ENCODE results near the gene CLASP2. TPM values are rescaled to one million over a fixed set of nuclear protein-coding genes. Genes with fewer than 3 reads are reported as not detected.
"Not testable (repeated sequence)": the region's sequence is repeated elsewhere in the genome, so short reads cannot be mapped to it uniquely, and the experiment has no call there.

CLASP2 gene
- total RNA-seq, 1 experiment from 2014 or later, result 36.5 TPM

GRCh38 chr3:33681667-33682066 is 36.4 kb downstream of the CLASP2 start:
- Histone ChIP-seq H3K27ac (no peak overlapping the region), H3K27me3 (ENCODE audit: insufficient read depth, low read depth) (no peaks in the 10 kb centered on the region), H4K20me1 (ENCODE audit: insufficient read depth) (no peaks in the 10 kb centered on the region), H3K4me1 (replicated peaks; ENCODE audit: insufficient read depth) (no peaks in the 10 kb centered on the region), H2AFZ (no peak overlapping the region), H3K9me2 (ENCODE audit: insufficient read depth) (no peaks in the 10 kb centered on the region), H3K36me3 (ENCODE audit: low read depth) (no peaks in the 10 kb centered on the region), H3K4me3 (no peak overlapping the region), H3K79me2 (ENCODE audit: low read depth) (no peaks in the 10 kb centered on the region), H3F3A (ENCODE audit: insufficient read depth, low read depth) (no peaks in the 10 kb centered on the region), H3K4me2 (no peak overlapping the region), H3K9me3 (ENCODE audit: insufficient read depth, low read depth) (no peaks in the 10 kb centered on the region)
- intact Hi-C loops (cut with micrococcal nuclease; ENCODE audit: unreplicated experiment), result no loop called here
- ChIA-PET CTCF (interaction anchor here (0.6 kb wide), 1 partner anchor 1443 kb away, joined by 3 read pairs; no protein-coding TSS in a partner anchor), POLR2A (ENCODE audit: unreplicated experiment) (interaction anchor here (0.6 kb wide), 1 partner anchor 24 kb away, joined by 8 read pairs; no protein-coding TSS in a partner anchor)
- BruUV-seq (replicated peaks), result no TSS peak
- no peak for DNase-seq
- TF ChIP-seq CTCF (conservative IDR thresholded peaks at IDR 0.05) (no peak), EZH2 (IDR thresholded peaks at IDR 0.05; ENCODE audit: low read depth) (no peak)

- Histone ChIP-seq H2AFZ (no peak overlapping the region), H3K36me3 (ENCODE audit: low read depth) (no peaks in the 10 kb centered on the region), H3F3A (ENCODE audit: insufficient read depth, low read depth) (no peaks in the 10 kb centered on the region), H3K79me2 (ENCODE audit: low read depth) (no peaks in the 10 kb centered on the region), H3K9me2 (ENCODE audit: insufficient read depth) (no peaks in the 10 kb centered on the region), H3K27me3 (ENCODE audit: insufficient read depth, low read depth) (no peaks in the 10 kb centered on the region), H3K4me1 (replicated peaks; ENCODE audit: insufficient read depth) (no peaks in the 10 kb centered on the region), H3K4me2 (no peak overlapping the region), H4K20me1 (ENCODE audit: insufficient read depth) (no peaks in the 10 kb centered on the region), H3K9me3 (ENCODE audit: insufficient read depth, low read depth) (no peaks in the 10 kb centered on the region), H3K27ac (no peak overlapping the region), H3K4me3 (no peak overlapping the region)
- intact Hi-C loops (cut with micrococcal nuclease; ENCODE audit: unreplicated experiment), result no loop called here
- no TSS peak for BruUV-seq (replicated peaks)
- CTCF ChIA-PET, result no interaction called here
- POLR2A ChIA-PET (ENCODE audit: unreplicated experiment), result interaction anchor here (0.6 kb wide), 1 partner anchor 525 kb away, joined by 3 read pairs; no protein-coding TSS in a partner anchor
- DNase-seq, result no peak
- TF ChIP-seq EZH2 (IDR thresholded peaks at IDR 0.05; ENCODE audit: low read depth), result no peak
- no peak for TF ChIP-seq CTCF (conservative IDR thresholded peaks at IDR 0.05)
Measured at GRCh38 chr3:33678073-33678472, 40.0 kb downstream of the CLASP2 start.

- H3K9me3 ChIP-seq (ENCODE audit: insufficient read depth, low read depth); intact Hi-C loops (cut with micrococcal nuclease; ENCODE audit: unreplicated experiment); BruUV-seq (replicated peaks); POLR2A ChIA-PET (ENCODE audit: unreplicated experiment); H3K27me3 ChIP-seq (ENCODE audit: insufficient read depth, low read depth); H3K27ac ChIP-seq; H4K20me1 ChIP-seq (ENCODE audit: insufficient read depth); H3K36me3 ChIP-seq (ENCODE audit: low read depth); CTCF ChIA-PET; H3F3A ChIP-seq (ENCODE audit: insufficient read depth, low read depth); H3K4me1 ChIP-seq (replicated peaks; ENCODE audit: insufficient read depth); H2AFZ ChIP-seq; H3K4me2 ChIP-seq; H3K79me2 ChIP-seq (ENCODE audit: low read depth); H3K4me3 ChIP-seq; H3K9me2 ChIP-seq (ENCODE audit: insufficient read depth); DNase-seq: not testable (repeated sequence)
Measured at GRCh38 chr3:33673436-33673835, 44.6 kb downstream of the CLASP2 start.

- Histone ChIP-seq H3K9me2 (ENCODE audit: insufficient read depth) (no peaks in the 10 kb centered on the region), H3F3A (ENCODE audit: insufficient read depth, low read depth) (peaks cover 4% of the 10 kb centered on the region; the same call in 1 of the 2 replicates), H3K79me2 (ENCODE audit: low read depth) (no peaks in the 10 kb centered on the region), H2AFZ (no peak overlapping the region), H3K4me1 (replicated peaks; ENCODE audit: insufficient read depth) (peaks cover 12% of the 10 kb centered on the region), H3K4me3 (no peak overlapping the region), H4K20me1 (ENCODE audit: insufficient read depth) (no peaks in the 10 kb centered on the region), H3K36me3 (ENCODE audit: low read depth) (no peaks in the 10 kb centered on the region), H3K27ac (no peak overlapping the region), H3K4me2 (no peak overlapping the region), H3K27me3 (ENCODE audit: insufficient read depth, low read depth) (no peaks in the 10 kb centered on the region), H3K9me3 (ENCODE audit: insufficient read depth, low read depth) (no peaks in the 10 kb centered on the region)
- no peak for DNase-seq
- POLR2A ChIA-PET (ENCODE audit: unreplicated experiment), result no interaction called here
- no TSS peak for BruUV-seq (replicated peaks)
- intact Hi-C loops (cut with micrococcal nuclease; ENCODE audit: unreplicated experiment), result no loop called here
- CTCF ChIA-PET, result no interaction called here
- TF ChIP-seq CTCF (conservative IDR thresholded peaks at IDR 0.05), result no peak
- no peak for TF ChIP-seq EZH2 (IDR thresholded peaks at IDR 0.05; ENCODE audit: low read depth)
Measured at GRCh38 chr3:33668618-33669017, 49.4 kb downstream of the CLASP2 start.
